Hypothalamus (tissue), 51 donors: ENCODE measurements around the gene GPX6.
"Not testable (repeated sequence)": the region's sequence is repeated elsewhere in the genome, so short reads cannot be mapped to it uniquely, and the experiment has no call there.

Experiments
- DNase-seq, 51 donors: peaks; one replicate each; lab custom pipeline; 2025; lab: John Stamatoyannopoulos, UW

The GPX6 gene

GRCh38 chr6:28486988-28487742 lies 28.4 kb downstream of the GPX6 start:
- DNase-seq, result no peak

DNA sequence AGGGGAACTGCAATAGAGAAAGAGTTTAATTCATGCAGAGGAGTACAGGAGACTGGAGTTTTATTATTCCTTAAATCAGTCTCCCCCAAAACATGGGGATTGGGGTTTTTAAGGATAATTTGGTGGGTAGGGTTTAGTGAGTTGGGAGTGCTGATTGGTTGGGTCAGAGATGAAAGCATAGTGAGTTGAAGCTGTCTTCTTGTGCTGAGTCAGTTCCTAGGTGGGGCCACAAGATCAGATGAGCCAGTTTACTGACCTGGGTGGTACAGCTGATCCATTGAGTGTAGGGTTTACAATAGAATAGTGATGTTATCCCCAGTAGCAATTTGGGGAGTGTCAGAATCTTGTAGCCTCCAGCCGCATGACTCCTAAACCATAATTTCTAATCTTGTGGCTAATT lies 29.1 kb downstream of the GPX6 start:
- DNase-seq, result no peak

- DNase-seq, result no peak
These were observed 30.1 kb downstream of the GPX6 start for GRCh38 chr6:28485482-28485881.

DNA sequence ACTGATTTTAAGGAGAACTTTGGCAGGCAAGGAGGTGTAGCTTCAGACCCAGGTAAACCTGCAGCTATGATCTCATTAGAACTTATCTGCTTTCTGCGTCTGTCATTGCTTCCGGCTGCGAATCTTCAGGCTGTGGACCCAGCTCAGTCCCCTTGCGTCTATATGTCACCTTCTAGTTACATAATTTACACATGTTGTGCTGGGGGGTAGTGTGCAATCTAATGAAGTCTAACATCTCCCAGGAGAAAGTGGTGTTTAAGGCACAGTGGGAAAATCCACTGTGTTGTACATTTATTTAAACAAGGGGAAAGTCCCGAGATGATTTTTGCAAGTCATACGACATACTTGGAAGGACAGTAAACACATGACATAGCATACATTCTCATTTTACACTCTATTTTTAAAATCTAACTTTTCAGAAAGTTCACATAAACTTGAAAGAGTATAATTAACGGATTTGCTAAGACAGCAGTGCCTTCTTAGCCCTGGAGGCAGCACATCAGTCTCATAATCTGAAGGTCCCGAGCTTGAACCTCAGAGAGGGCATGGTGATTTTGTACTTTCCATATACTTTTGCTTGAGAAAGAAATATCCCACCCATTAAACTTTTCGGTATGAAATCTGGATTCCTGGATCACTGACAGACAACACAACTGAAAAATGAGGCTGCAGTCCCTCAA lies 35.2 kb downstream of the GPX6 start:
- DNase-seq, result no peak

GRCh38 chr6:28478518-28478917 lies 37.1 kb downstream of the GPX6 start:
- DNase-seq, result no peak

- DNase-seq, result peak in 5 of 51 donors; percentile 0 to 72 (median 3)
These were observed 41.0 kb downstream of the GPX6 start for GRCh38 chr6:28474441-28475219.

DNA sequence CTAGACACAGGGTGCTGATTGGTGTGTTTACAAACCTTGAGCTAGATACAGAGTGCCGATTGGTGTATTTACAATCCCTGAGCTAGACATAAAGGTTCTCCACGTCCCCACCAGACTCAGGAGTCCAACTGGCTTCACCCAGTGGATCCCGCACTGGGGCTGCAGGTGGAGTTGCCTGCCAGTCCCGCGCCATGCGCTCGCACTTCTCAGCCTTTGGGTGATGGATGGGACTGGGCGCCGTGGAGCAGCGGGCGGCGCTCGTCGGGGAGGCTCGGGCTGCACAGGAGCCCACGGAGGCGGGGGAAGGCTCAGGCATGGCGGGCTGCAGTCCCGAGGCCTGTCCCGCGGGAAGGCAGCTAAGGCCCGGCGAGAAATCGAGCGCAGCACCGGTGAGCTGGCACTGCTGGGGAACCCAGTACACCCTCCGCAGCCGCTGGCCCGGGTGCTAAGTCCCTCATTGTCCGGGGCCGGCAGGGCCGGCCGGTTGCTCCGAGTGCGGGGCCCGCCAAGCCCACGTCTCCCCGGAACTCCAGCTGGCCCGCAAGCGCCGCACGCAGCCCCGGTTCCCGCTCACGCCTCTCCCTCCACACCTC lies 46.3 kb downstream of the GPX6 start:
- DNase-seq, result not testable (repeated sequence)

DNA sequence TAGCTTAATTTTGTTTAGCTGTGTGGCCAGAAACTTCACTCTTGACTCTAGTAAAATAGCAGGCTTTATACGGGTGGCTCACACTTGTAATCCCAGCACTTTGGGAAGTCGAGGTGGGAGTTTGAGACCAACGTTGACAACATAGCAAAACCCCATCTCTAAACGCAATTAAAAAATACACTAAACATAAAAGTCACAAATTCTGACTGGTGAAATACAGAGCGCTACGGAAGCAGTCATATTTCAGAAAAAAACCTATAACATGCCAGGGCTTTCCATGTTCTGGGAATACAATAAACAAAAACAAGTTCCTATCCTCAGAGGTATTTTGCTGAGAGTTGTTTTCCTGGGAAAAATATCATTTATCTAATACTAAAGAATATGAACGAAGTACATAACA lies 47.5 kb downstream of the GPX6 start:
- no peak for DNase-seq

- DNase-seq, result peak in 2 of 51 donors; percentile 6 to 8
These were observed 53.2 kb downstream of the GPX6 start for GRCh38 chr6:28462401-28462800.

DNA sequence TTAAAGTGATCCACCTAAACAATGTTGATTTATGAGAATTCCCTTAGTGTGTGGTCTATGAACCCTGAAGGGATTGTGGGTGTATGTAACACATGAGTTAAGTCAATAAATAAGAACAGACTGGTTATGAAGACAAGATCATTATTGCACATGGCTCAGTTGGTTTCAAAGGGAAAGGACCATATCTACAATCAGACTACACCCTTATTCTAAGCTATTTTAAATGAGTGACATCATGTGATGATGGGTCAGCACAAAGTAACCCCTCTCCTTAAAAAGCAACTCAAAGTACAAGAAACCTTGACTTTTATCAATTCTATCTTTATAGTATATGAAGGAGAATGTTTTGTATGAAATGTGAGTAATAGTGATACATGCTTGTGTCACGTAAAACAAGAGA lies 57.0 kb downstream of the GPX6 start:
- no peak for DNase-seq
